ENCODE measurements around the gene NPTXR. TPM values are rescaled to one million over a fixed set of nuclear protein-coding genes. Genes with fewer than 3 reads are reported as not detected.

The NPTXR gene
- total RNA-seq, 1 experiment from 2014 or later, result 129 TPM

- H3K9me3 ChIP-seq (ENCODE audit: low read depth, low read length, poor library complexity, severe bottlenecking), result no peaks in the 10 kb centered on the region
- peaks cover 10% of the 10 kb centered on the region for H3K4me1 ChIP-seq (ENCODE audit: insufficient read depth, low read length, poor library complexity, severe bottlenecking)
- no peak for DNase-seq (ENCODE audit: low spot score)
- POLR2A ChIA-PET (ENCODE audit: low non-redundant PET), result interaction anchor here (0.7 kb wide), 1 partner anchor 118 kb away, joined by 5 read pairs; no protein-coding TSS in a partner anchor
- intact Hi-C loops (cut with micrococcal nuclease; ENCODE audit: unreplicated experiment), result no loop called here
- no peak for TF ChIP-seq CTCF (conservative IDR thresholded peaks at IDR 0.05; ENCODE audit: low read depth, low read length)
- no peak overlapping the region for H3K4me3 ChIP-seq (ENCODE audit: low read depth, low read length, poor library complexity, severe bottlenecking)
- CTCF ChIA-PET, result interaction anchor here (0.5 kb wide), 1 partner anchor 19 kb away, joined by 5 read pairs; no protein-coding TSS in a partner anchor
- H3K27ac ChIP-seq (ENCODE audit: low read depth, low read length, poor library complexity, severe bottlenecking), result peak overlapping the region; percentile 45
- no TSS peak for BruUV-seq (replicated peaks)
- peaks cover 20% of the 10 kb centered on the region for H3K36me3 ChIP-seq (ENCODE audit: insufficient read depth, low read length, poor library complexity, severe bottlenecking)
- no peaks in the 10 kb centered on the region for H3K27me3 ChIP-seq (replicated peaks; ENCODE audit: insufficient read depth, low read depth, low read length, poor library complexity)
Observed at GRCh38 chr22:38833061-38833460, 10.8 kb downstream of the NPTXR start.

- CTCF ChIA-PET, result interaction anchor here (0.5 kb wide), 1 partner anchor 18 kb away, joined by 5 read pairs; no protein-coding TSS in a partner anchor
- intact Hi-C loops (cut with micrococcal nuclease; ENCODE audit: unreplicated experiment), result no loop called here
- POLR2A ChIA-PET (ENCODE audit: low non-redundant PET), result no interaction called here
- H3K4me3 ChIP-seq (ENCODE audit: low read depth, low read length, poor library complexity, severe bottlenecking), result no peak overlapping the region
- no peaks in the 10 kb centered on the region for H3K27me3 ChIP-seq (replicated peaks; ENCODE audit: insufficient read depth, low read depth, low read length, poor library complexity)
- H3K36me3 ChIP-seq (ENCODE audit: insufficient read depth, low read length, poor library complexity, severe bottlenecking), result peaks cover 28% of the 10 kb centered on the region
- no peak for DNase-seq (ENCODE audit: low spot score)
- TF ChIP-seq CTCF (conservative IDR thresholded peaks at IDR 0.05; ENCODE audit: low read depth, low read length) (no peak), EZH2 (IDR thresholded peaks at IDR 0.05; ENCODE audit: borderline replicate concordance, low read depth, low read length, poor library complexity, severe bottlenecking) (no peak)
- no peaks in the 10 kb centered on the region for H3K9me3 ChIP-seq (ENCODE audit: low read depth, low read length, poor library complexity, severe bottlenecking)
- BruUV-seq (replicated peaks), result no TSS peak
- peak overlapping the region; percentile 45 for H3K27ac ChIP-seq (ENCODE audit: low read depth, low read length, poor library complexity, severe bottlenecking)
- H3K4me1 ChIP-seq (ENCODE audit: insufficient read depth, low read length, poor library complexity, severe bottlenecking), result peaks cover 10% of the 10 kb centered on the region
Observed at GRCh38 chr22:38832005-38832978, 11.5 kb downstream of the NPTXR start.

- no TSS peak for BruUV-seq (replicated peaks)
- intact Hi-C loops (cut with micrococcal nuclease; ENCODE audit: unreplicated experiment), result no loop called here
- Histone ChIP-seq H3K4me3 (ENCODE audit: low read depth, low read length, poor library complexity, severe bottlenecking) (no peak overlapping the region), H3K4me1 (ENCODE audit: insufficient read depth, low read length, poor library complexity, severe bottlenecking) (peaks cover 10% of the 10 kb centered on the region), H3K27me3 (replicated peaks; ENCODE audit: insufficient read depth, low read depth, low read length, poor library complexity) (no peaks in the 10 kb centered on the region), H3K27ac (ENCODE audit: low read depth, low read length, poor library complexity, severe bottlenecking) (no peak overlapping the region), H3K36me3 (ENCODE audit: insufficient read depth, low read length, poor library complexity, severe bottlenecking) (peaks cover 37% of the 10 kb centered on the region), H3K9me3 (ENCODE audit: low read depth, low read length, poor library complexity, severe bottlenecking) (no peaks in the 10 kb centered on the region)
- DNase-seq (ENCODE audit: low spot score), result peak; percentile 42
- ChIA-PET CTCF (no interaction called here), POLR2A (ENCODE audit: low non-redundant PET) (no interaction called here)
- TF ChIP-seq EZH2 (IDR thresholded peaks at IDR 0.05; ENCODE audit: borderline replicate concordance, low read depth, low read length, poor library complexity, severe bottlenecking) (no peak), CTCF (conservative IDR thresholded peaks at IDR 0.05; ENCODE audit: low read depth, low read length) (no peak)
Observed at GRCh38 chr22:38831166-38831945, 12.5 kb downstream of the NPTXR start.
